Stimulated activated CD8-positive, alpha-beta memory T cell treated with anti-CD3 and anti-CD28 coated beads, Interleukin-7, amount 100 ng/mL, for 1 hour (primary cell): ENCODE results near the gene PPP1R13B.
A peak's percentile ranks its signal among the peaks of the same experiment; 100 is the strongest.

Experiments used
- DNase-seq, 2 donors: peaks; one replicate each; pipeline ENCODE4 v3.0.0-alpha.2; 2020; ENCODE audit warnings: low read depth in 2 of 2

PPP1R13B gene

GRCh38 chr14:103881268-103882201 is 34.2 kb upstream of the PPP1R13B start:
- DNase-seq, result no peak

GRCh38 chr14:103880348-103881267 is 33.2 kb upstream of the PPP1R13B start:
- DNase-seq, result no peak

DNA sequence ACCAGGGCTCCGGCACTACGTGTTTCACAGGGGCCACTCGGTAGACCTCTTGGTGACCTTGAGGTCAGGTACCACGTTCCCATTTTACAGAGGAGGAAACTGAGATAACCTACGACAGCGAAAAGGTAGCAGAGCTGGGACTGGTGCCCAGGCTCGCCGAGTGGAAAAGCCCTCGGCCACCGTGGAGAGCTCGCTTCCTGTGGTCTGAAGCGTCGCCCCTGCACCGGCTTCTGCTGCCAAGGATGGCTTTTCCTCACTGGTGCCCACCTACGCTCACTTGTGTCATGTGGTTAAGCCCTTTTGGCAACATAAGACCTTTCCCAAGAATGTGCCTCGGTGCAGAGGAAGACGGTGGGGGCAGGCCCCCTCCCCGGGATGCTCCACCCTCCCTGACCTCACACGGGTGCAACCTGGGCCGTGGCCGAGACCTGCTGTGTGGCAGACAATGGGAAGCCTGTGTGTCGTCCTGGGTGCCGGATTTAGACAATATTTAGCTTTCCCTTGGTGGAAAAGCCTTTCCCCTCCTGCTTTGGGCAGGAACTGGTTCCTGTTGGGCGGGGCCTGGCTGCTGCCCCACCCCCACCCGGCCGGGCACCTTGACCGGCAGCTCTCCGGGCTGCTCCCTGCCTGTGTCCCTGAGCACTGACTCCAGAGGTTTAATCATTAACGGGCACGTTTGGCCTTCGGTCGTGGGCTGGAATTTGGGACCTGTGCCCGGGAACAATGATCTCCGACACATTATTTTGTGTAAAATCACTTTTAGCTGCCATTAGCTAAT is 32.4 kb upstream of the PPP1R13B start:
- no peak for DNase-seq

- DNase-seq, result no peak
These were observed 31.8 kb upstream of the PPP1R13B start for GRCh38 chr14:103879118-103879569.

DNA sequence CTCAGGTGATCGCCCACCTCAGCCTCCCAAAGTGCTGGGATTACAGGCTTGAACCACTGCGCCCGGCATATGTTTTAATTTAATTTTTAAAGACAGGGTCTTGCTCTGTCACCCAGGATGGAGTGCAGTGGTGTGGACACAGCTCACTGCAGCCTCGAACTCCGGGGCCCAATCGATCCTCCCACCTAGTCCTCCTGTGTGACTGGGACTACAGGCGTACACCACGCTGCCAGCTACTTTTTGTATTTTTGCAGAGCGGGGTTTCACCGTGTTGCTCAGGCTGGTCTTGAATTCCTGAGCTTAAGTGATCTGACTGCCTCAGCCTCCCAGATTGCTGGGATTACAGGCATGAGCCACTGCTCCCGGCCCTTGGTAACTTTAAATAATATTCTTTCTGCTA is 30.8 kb upstream of the PPP1R13B start:
- no peak for DNase-seq

DNA sequence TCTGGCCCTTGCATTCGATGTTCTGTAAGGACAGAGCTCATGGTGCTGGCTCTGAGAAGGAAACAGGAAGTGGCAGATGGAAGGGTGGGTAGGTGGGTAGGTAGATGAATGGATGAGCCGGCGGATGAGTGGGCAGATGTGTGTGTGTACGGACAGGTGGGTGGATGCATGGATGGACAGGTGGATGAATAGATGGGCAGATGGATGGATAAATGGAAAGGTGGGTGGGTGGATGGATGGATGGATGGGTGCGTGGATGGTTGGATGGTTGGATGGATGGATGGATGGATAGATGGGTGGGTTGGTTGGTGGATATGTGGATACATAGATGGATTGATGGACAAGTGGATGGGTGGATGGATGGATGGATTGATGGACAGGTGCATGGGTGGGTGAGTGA is 27.6 kb upstream of the PPP1R13B start:
- no peak for DNase-seq

GRCh38 chr14:103872481-103873113 is 25.2 kb upstream of the PPP1R13B start:
- no peak for DNase-seq

DNA sequence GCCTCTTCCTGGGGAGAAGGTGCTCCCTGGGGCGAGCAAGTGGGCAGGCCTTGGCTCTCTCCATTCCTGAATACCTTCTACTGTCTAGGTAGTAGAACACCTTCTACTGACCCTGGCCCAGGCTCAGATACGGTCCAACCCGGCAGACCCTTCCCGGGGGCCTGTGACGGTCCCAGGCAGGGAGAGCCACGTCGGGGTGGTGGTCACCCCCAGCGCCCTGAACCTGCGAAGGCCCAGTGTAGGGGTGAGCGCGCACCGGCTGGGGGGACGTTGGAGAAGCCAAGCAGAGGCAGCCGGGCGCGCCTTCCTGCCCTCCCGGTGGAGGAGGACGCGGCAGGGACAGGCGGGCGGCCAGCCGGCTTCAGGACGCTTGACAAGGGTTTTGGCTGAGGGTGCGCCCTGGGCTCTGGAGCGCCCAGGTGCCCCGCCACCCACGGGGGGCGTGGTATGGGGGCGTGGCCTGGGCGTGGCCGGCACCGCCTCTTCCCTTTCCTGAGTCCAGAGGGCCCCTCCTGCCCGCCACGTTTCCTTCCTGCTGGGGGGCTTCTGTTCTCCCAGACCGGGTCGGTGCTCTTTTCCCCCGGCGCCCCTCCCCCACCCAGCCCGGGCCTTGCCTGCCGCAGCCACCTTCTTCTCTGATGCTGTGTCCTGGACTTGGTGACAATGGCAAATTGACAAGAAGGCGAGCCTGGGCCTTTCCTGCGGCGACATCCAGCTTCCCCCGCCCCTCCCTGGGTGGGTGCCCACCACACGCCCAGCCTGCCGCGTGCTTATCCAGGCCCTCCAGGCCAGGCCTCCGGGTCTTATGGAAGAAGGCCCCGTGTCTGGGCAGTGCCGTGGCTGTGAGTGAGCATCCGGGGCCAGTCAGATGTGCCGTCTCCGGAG is 24.5 kb upstream of the PPP1R13B start:
- peak; percentile 45 to 53 for DNase-seq

- no peak for DNase-seq
These were observed 23.7 kb upstream of the PPP1R13B start for GRCh38 chr14:103870891-103871595.

- no peak for DNase-seq
These were observed 22.9 kb upstream of the PPP1R13B start for GRCh38 chr14:103870144-103870876.

GRCh38 chr14:103869406-103870143 is 22.2 kb upstream of the PPP1R13B start:
- DNase-seq, result no peak

- DNase-seq, result no peak
These were observed 21.0 kb upstream of the PPP1R13B start for GRCh38 chr14:103868242-103868897.

DNA sequence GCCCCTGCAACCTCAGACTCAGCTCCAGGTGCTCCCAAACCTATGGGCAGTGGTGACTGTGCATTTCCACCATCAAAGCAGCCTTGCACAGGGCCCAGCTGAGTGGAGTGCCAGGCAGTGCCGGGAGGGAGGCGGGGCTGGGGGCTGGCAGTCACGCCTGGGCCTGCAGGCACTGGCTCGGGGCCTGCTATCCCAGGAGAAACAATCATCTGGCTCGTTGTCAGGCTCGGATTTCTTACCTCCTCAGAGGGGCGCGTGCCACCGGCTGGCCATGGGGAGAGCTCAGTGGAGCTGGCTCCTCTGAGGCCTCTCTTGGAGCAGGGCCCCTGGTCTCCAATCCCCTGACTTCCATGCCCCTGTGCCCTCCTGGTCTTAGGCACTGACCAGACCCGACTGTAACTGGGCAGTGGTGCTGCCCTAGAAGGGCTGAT is 20.2 kb upstream of the PPP1R13B start:
- DNase-seq, result no peak

- DNase-seq, result no peak
These were observed 19.6 kb upstream of the PPP1R13B start for GRCh38 chr14:103867020-103867419.

- DNase-seq, result no peak
These were observed 15.9 kb upstream of the PPP1R13B start for GRCh38 chr14:103863245-103863644.

GRCh38 chr14:103862393-103862782 is 15.0 kb upstream of the PPP1R13B start:
- no peak for DNase-seq
